Neuron (in vitro differentiated cells): ENCODE measurements around the gene CCDC12.

Experiments
- H2AFZ ChIP-seq: one replicate; pipeline ENCODE4 v1.6.1; 2013; ENCODE audit warnings: low read depth, mild to moderate bottlenecking, inconsistent platforms, low read length, moderate library complexity
- H3K27me3 ChIP-seq: one replicate; pipeline ENCODE4 v1.6.1; 2013; ENCODE audit warnings: low read length; ENCODE audit not compliant: insufficient read depth
- H3K36me3 ChIP-seq: one replicate; pipeline ENCODE4 v1.6.1; 2013; ENCODE audit warnings: low read length; ENCODE audit not compliant: insufficient read depth
- H3K4me1 ChIP-seq: one replicate; pipeline ENCODE4 v1.6.1; 2013; ENCODE audit warnings: low read length; ENCODE audit not compliant: insufficient read depth
- H3K4me3 ChIP-seq: 2 replicates; pipeline ENCODE4 v1.5.1; 2013; ENCODE audit warnings: mild to moderate bottlenecking, low read length, moderate library complexity
- H3K9me3 ChIP-seq: one replicate; pipeline ENCODE4 v1.6.1; 2013; ENCODE audit warnings: low read length

CCDC12 gene

DNA sequence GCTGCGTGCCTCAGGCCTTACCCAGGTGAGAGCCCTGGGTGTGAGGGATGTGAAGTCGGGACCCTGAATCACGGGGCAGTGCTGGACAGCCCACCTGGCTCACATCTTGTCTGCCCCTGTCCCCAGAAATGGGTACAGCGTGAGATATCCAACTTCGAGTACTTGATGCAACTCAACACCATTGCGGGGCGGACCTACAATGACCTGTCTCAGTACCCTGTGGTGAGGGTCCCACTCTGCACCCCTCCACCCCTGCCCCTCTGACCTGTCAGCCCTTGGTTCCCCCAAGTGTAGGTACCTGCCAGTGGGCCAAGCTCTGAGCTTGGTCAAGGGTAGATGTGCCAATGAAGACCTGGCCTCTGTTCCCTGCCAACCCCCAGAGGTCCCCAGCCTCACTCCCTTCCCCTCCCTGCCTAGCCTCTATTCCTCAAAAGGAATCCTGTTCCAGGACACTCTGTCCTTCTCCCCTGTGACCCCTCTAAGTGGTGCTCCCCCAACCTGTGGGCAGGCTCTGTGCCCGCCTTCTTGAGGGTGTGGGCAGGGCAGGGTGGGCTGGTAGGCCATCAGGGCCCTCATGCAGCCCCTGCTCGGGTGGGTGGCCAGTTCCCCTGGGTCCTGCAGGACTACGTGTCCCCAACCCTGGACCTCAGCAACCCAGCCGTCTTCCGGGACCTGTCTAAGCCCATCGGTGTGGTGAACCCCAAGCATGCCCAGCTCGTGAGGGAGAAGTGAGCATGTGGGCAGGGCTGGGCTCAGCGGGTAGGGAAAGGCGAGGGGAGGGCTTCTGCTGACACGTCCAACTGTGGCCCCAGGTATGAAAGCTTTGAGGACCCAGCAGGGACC lies 28.0 kb upstream of the CCDC12 start:
- H3K9me3 ChIP-seq = no peaks in the 10 kb centered on the region
- H3K27me3 ChIP-seq = no peaks in the 10 kb centered on the region
- H3K4me1 ChIP-seq = no peaks in the 10 kb centered on the region
- no peaks in the 10 kb centered on the region for H3K36me3 ChIP-seq
- H2AFZ ChIP-seq = no peak overlapping the region
- H3K4me3 ChIP-seq = no peak overlapping the region

DNA sequence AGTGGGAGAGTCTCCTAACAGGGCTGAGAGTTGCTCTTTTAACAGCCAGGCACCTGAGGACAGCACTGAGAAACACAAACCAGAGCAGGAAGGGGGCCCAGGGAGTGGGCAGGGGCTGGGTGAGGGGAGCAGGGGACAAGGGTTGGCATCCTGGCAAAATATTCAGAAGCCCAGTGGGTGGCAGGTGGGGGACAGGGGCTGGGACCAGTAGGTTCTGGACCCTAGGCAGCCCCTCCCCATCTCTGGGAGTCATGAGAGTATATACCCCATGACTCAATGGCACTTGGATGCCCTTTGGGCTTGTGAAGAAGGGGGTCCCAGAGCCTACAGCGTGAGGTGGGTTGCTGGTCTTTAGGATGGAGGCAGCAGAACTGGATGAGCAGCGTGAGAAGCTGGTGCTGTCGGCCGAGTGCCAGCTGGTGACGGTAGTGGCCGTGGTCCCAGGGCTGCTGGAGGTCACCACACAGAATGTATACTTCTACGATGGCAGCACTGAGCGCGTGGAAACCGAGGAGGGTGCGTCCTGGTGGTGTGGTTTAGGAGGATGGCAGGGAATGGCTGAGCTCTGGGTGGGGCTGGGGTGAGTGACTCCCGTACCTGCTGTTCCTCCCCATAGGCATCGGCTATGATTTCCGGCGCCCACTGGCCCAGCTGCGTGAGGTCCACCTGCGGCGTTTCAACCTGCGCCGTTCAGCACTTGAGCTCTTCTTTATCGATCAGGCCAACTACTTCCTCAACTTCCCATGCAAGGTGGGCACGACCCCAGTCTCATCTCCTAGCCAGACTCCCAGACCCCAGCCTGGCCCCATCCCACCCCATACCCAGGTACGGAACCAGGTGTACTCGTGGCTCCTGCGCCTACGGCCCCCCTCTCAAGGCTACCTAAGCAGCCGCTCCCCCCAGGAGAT lies 27.2 kb upstream of the CCDC12 start:
- H2AFZ ChIP-seq = no peak overlapping the region
- H3K9me3 ChIP-seq = no peaks in the 10 kb centered on the region
- no peaks in the 10 kb centered on the region for H3K4me1 ChIP-seq
- no peaks in the 10 kb centered on the region for H3K27me3 ChIP-seq
- H3K36me3 ChIP-seq = no peaks in the 10 kb centered on the region
- no peak overlapping the region for H3K4me3 ChIP-seq

DNA sequence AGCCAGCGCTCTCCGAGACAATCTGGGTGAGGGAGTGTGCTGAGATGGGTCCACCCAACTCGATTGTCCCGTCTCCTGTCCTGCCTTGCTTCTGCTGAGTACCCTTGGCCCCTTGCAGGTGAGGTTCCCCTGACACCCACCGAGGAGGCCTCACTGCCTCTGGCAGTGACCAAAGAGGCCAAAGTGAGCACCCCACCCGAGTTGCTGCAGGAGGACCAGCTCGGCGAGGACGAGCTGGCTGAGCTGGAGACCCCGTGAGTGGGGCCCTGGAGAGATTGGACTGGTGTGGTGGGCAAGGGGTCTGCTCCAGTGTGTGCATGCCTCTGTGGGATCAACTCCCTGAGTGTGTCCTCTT lies 26.5 kb upstream of the CCDC12 start:
- H2AFZ ChIP-seq = no peak overlapping the region
- H3K27me3 ChIP-seq = no peaks in the 10 kb centered on the region
- H3K4me1 ChIP-seq = no peaks in the 10 kb centered on the region
- H3K4me3 ChIP-seq = no peak overlapping the region
- no peaks in the 10 kb centered on the region for H3K9me3 ChIP-seq
- no peaks in the 10 kb centered on the region for H3K36me3 ChIP-seq

DNA sequence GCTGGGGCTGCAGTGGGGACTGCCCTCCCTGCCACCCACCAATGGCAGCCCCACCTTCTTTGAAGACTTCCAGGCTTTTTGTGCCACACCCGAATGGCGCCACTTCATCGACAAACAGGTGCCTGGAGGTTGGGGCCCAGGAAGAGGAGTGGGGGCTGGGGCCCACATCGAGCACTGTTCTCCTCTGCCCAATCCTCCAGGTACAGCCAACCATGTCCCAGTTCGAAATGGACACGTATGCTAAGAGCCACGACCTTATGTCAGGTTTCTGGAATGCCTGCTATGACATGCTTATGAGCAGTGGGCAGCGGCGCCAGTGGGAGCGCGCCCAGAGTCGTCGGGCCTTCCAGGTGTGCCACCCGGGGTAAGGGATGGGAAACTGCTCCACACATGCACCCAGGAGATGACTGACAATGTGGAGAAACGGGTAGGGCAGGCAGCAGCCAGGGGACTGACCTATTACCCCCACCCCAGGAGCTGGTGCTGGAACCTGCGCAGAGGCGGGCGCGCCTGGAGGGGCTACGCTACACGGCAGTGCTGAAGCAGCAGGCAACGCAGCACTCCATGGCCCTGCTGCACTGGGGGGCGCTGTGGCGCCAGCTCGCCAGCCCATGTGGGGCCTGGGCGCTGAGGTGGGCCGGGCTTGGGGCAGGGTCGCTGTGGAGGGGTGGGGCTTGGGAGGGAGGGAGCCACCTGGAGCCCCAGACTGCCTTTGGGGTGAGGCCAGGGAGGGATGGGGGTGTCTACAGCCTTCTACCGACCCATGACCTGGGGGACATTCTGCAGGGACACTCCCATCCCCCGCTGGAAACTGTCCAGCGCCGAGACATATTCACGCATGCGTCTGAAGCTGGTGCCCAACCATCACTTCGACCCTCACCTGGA lies 25.9 kb upstream of the CCDC12 start:
- H3K4me3 ChIP-seq = no peak overlapping the region
- H3K27me3 ChIP-seq = no peaks in the 10 kb centered on the region
- H2AFZ ChIP-seq = no peak overlapping the region
- H3K4me1 ChIP-seq = no peaks in the 10 kb centered on the region
- no peaks in the 10 kb centered on the region for H3K9me3 ChIP-seq
- H3K36me3 ChIP-seq = no peaks in the 10 kb centered on the region

DNA sequence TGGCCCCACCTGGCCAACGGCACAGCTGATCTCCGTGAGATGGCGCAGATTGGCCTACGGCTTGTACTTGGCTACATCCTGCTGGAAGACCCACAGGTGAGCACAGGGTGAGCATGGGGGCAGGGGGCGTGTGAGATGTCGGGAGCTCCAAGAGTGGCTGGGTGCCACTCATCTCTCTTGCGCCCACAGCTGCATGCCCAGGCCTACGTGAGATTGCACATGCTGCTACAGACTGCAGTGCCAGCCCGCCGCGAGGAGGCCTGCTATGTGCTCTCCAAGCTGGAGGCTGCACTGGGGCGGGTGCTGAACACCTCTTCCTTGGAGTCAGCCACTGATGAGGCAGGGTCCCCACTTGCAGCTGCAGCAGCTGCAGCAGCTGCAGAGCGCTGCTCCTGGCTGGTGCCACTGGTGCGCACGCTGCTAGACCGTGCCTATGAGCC lies 25.2 kb upstream of the CCDC12 start:
- Histone ChIP-seq H3K27me3 (no peaks in the 10 kb centered on the region), H3K9me3 (no peaks in the 10 kb centered on the region)

DNA sequence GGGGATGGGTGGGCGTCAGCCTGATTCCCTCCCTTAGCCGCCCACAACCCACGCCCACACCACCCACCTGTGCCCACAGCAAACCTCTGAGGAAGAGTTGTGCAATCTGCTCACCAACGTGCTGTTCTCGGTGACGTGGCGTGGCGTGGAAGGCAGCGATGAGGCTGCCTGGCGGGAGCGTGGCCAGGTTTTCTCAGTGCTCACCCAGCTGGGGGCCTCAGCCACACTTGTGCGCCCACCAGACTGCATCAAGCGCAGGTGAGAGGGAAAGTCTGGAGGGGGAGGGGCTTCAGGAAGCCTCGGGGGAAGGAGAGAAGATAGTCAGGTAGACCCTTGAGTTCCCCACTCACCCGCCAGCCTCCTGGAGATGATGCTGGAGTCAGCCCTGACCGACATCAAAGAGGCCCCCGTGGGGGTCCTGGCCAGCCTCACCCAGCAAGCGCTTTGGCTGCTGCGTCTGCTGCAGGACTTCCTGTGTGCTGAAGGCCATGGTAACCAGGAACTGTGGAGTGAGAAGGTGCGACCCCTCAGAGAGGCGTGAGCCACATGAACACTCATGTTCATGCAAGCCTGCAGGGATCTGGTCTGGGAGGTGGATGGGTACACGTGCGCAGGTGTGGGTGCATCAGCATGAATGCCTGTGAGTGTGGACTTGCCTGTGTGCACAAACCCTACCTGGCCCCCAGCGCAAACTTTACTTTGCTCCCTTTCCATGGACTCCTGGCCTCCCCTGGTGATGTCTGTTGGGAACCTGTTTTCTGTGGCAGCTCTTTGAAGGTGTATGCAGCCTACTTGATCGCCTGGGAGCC lies 24.6 kb upstream of the CCDC12 start:
- no peaks in the 10 kb centered on the region for H3K4me1 ChIP-seq
- H3K4me3 ChIP-seq = no peak overlapping the region
- no peaks in the 10 kb centered on the region for H3K9me3 ChIP-seq
- no peaks in the 10 kb centered on the region for H3K36me3 ChIP-seq
- no peaks in the 10 kb centered on the region for H3K27me3 ChIP-seq
- no peak overlapping the region for H2AFZ ChIP-seq

More for the DNA sequence above, 25.2 kb upstream of the CCDC12 start:
- H3K36me3 ChIP-seq = no peaks in the 10 kb centered on the region
- no peak overlapping the region for H3K4me3 ChIP-seq
- no peak overlapping the region for H2AFZ ChIP-seq
- H3K4me1 ChIP-seq = no peaks in the 10 kb centered on the region

DNA sequence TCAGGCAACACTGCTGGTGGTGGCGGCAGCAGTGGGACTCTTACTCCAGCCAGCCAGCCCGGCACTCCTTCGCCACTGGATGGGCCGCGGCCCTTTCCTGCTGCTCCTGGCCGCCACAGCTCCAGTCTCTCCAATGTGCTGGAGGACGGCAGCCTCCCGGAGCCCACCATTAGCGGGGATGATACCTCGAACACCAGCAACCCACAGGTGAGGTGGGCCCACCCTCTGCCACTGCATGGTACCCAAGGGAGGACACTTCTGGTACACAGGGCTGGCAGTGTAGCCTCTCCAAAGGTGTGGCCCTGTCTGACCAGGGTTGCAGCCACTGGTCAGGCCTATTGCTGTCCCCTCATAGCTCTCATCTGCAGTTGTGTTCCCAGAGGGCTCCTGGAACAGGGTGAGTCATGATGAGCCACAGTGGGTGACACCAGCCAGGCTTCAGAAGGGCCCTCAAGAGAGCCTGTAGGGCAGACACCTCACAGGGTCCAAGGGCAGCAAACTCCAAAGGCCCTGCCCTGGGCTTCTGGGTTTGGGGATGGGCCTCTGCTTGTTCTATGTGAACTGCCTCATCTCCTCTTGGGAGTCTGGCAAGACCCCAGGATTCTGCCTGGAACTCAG lies 23.8 kb upstream of the CCDC12 start:
- no peaks in the 10 kb centered on the region for H3K9me3 ChIP-seq
- H3K27me3 ChIP-seq = no peaks in the 10 kb centered on the region
- no peak overlapping the region for H2AFZ ChIP-seq
- H3K4me3 ChIP-seq = no peak overlapping the region
- no peaks in the 10 kb centered on the region for H3K36me3 ChIP-seq
- no peaks in the 10 kb centered on the region for H3K4me1 ChIP-seq

DNA sequence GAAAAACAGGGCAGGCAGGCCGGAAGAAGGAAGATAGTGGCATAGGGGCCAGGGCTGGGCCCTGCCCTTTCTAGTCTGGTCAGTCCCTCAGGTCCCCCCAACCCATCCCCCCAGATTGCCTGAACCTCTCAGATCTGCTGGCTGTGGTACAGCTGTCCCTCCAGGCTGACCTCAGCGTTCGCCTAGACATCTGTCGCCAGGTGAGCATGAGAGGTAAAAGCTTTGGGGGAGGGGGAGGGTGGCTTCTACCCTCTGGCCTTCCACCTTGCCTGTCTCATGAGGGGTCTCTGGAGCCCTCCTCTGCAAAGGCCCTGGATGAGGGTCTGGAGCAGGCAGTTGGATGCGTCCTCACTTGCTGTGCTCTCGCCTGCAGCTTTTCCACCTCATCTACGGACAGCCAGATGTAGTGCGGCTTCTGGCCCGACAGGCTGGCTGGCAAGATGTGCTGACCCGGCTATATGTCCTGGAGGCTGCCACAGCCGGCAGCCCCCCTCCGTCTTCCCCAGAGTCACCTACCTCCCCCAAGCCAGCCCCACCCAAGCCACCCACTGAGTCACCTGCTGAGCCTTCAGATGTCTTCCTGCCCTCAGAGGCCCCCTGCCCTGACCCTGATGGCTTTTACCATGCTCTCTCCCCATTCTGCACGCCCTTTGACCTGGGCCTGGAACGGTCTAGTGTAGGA lies 23.1 kb upstream of the CCDC12 start:
- Histone ChIP-seq H3K27me3 (no peaks in the 10 kb centered on the region), H2AFZ (no peak overlapping the region), H3K9me3 (no peaks in the 10 kb centered on the region), H3K36me3 (no peaks in the 10 kb centered on the region), H3K4me3 (no peak overlapping the region), H3K4me1 (no peaks in the 10 kb centered on the region)

DNA sequence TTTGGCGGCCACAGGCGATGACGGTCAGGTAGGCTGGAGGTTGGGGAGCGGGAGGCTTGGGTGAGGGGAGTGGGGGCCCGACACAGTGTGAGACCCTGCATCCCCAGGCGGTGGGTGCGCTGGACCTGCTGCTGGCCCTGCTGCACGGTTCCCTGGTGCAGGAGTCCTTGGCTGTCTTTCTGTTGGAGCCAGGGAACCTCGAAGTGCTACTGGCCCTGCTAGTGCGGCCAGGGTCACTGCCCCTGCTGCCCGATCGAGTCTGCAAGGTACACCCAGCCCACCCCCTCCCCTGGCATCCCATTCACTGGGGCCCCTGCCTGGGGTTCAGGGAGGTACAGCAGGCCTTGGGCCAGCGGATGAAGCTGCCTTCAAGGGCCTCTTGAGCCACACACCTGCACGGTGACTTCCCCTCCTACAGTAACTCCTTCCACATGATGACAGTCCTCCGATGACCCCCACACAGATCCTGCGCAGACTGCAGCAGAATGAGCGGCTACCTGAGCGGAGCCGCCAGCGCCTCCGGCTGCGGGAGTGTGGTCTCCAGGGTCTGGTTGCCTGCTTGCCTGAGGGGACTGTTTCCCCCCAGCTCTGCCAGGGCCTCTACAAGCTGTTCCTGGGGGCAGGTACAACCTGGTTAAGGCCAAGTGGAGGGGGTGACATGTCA lies 22.4 kb upstream of the CCDC12 start:
- Histone ChIP-seq H3K4me1 (no peaks in the 10 kb centered on the region), H2AFZ (no peak overlapping the region), H3K4me3 (no peak overlapping the region), H3K36me3 (no peaks in the 10 kb centered on the region), H3K27me3 (no peaks in the 10 kb centered on the region), H3K9me3 (no peaks in the 10 kb centered on the region)

DNA sequence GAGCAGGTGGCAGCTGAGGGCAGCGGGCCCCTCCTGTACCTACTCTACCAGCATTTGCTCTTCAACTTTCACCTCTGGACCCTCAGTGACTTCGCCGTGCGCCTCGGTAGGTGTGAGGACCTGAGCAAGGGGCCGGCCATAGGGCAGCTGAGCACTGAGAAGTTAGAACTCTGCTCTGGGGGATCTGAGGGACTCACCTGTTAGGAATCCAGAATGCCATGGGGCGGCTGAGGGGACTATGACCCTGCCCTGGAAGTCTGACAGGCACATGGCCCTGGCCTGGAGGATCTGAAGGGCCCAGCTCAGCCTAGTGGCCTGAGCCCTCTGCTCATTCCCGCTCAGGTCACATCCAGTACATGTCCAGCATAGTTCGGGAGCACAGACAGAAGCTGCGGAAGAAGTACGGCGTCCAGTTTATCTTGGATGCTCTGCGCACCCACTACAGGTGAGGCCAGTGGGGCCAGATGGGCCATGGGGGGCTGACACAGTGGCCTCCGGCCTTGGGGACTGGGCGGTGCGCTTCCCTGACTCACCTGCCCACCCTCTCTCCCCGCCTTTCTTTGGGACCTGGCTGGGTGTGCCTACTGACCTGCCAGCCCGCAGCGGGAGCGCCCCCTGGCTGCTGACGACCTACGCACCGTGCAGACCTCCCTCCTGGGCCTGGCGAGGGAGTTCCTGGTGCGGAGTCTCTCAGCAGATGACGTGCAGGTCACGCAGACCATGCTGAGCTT lies 21.7 kb upstream of the CCDC12 start:
- no peak overlapping the region for H2AFZ ChIP-seq
- no peaks in the 10 kb centered on the region for H3K27me3 ChIP-seq
- no peaks in the 10 kb centered on the region for H3K4me1 ChIP-seq
- H3K36me3 ChIP-seq = no peaks in the 10 kb centered on the region
- H3K4me3 ChIP-seq = no peak overlapping the region
- no peaks in the 10 kb centered on the region for H3K9me3 ChIP-seq
